GM12878 (cell line): ENCODE results near the gene FAM111B. TPM values are rescaled to one million over a fixed set of nuclear protein-coding genes. Genes with fewer than 3 reads are reported as not detected.
"Not testable (repeated sequence)": the region's sequence is repeated elsewhere in the genome, so short reads cannot be mapped to it uniquely, and the experiment has no call there.

Source experiments
- ATAC-seq: fragments of 200-7000 bp; cut with Tn5 transposase; 3 replicates; pipeline ENCODE4 v1.9.1; 2020; ENCODE audit warnings: mild to moderate bottlenecking, moderate library complexity
- BruUV-seq: library from RNA; stranded (reverse); fragments of 400-500 nt; replicated peaks from 2 replicates; lab custom pipeline; 2021; lab: Mats Ljungman, UMichigan
- CTCF ChIA-PET: fragments of 300-600 bp; sonication (Branson Sonifier 250); formaldehyde crosslinking; extraction: SDS; loops from one replicate; lab custom pipeline; 2021; ENCODE audit warnings: inconsistent platforms; lab: Yijun Ruan, JAX
- POLR2A ChIA-PET: fragments of 350-600 bp; formaldehyde crosslinking; extraction: SDS; loops from one replicate; lab custom pipeline; 2021; ENCODE audit warnings: inconsistent platforms; lab: Charles Lee
- RAD21 ChIA-PET: fragments of 300-600 bp; sonication (Branson Sonifier 250); formaldehyde crosslinking; loops from one replicate; lab custom pipeline; 2023; ENCODE audit warnings: antibody characterized with exemption; ENCODE audit not compliant: unreplicated experiment; lab: Charles Lee
- SMC1A ChIA-PET: fragments of 300-600 bp; sonication (Branson Sonifier 250); formaldehyde crosslinking; loops from one replicate; lab custom pipeline; 2023; ENCODE audit not compliant: unreplicated experiment, uncharacterized antibody; lab: Charles Lee
- DNase-seq: peaks from one replicate; pipeline ENCODE4 v3.0.0-alpha.2; 2011; ENCODE audit warnings: low read depth, low spot score
- FAIRE-seq: peaks from 3 replicates; lab custom pipeline; 2011; peaks lifted over from hg19 to GRCh38; lab: Jason Lieb, UNC
- H2AFZ ChIP-seq: 2 replicates; pipeline ENCODE4 v1.6.0; 2011; ENCODE audit warnings: low read depth, low read length, control low read depth; ENCODE audit not compliant: control insufficient read depth
- H3K27ac ChIP-seq: 2 replicates; pipeline ENCODE4 v1.5.1; 2011; ENCODE audit warnings: control low read depth; ENCODE audit not compliant: control insufficient read depth, insufficient read depth
- H3K27me3 ChIP-seq, 2 experiments: replicated peaks in 1 of 2; 2 replicates each; pipeline versions ENCODE4 v1.6.0 to v1.6.1; 2011; ENCODE audit warnings: low read length in 1 of 2; ENCODE audit not compliant: control insufficient read depth in 2 of 2, insufficient read depth in 2 of 2
- H3K36me3 ChIP-seq, 2 experiments: 2 replicates each; pipeline ENCODE4 v1.5.1; 2011; ENCODE audit warnings: low read length in 1 of 2; ENCODE audit not compliant: control insufficient read depth in 2 of 2, insufficient read depth in 2 of 2
- H3K4me1 ChIP-seq: 2 replicates; pipeline ENCODE4 v1.6.1; 2011; ENCODE audit warnings: mild to moderate bottlenecking, low read length, moderate library complexity, mixed read lengths; ENCODE audit not compliant: control insufficient read depth, insufficient read depth
- H3K4me2 ChIP-seq: 2 replicates; pipeline ENCODE4 v1.6.0; 2011; ENCODE audit warnings: control low read depth; ENCODE audit not compliant: control insufficient read depth, insufficient read depth
- H3K4me3 ChIP-seq: fragments of 200-600 bp; sonication (generic); 2 replicates; pipeline ENCODE4 v1.5.1; 2016
- H3K79me2 ChIP-seq: 2 replicates; pipeline ENCODE4 v1.6.0; 2011; ENCODE audit warnings: low read length; ENCODE audit not compliant: control insufficient read depth, insufficient read depth
- H3K9ac ChIP-seq: 2 replicates; pipeline ENCODE4 v1.8.0; 2011; ENCODE audit warnings: low read length, control low read depth, mixed read lengths; ENCODE audit not compliant: control insufficient read depth, insufficient read depth
- H3K9me3 ChIP-seq: replicated peaks from 3 replicates; pipeline ENCODE4 v1.5.1; 2011; ENCODE audit warnings: mild to moderate bottlenecking, low read length; ENCODE audit not compliant: control insufficient read depth, insufficient read depth
- H4K20me1 ChIP-seq: 2 replicates; pipeline ENCODE4 v1.6.0; 2011; ENCODE audit not compliant: control insufficient read depth, insufficient read depth
- POU2F2 ChIP-seq: IDR thresholded peaks from 3 replicates; pipeline ENCODE4 v1.6.1; 2011; ENCODE audit warnings: low read depth, mild to moderate bottlenecking, low read length, borderline replicate concordance
- WGBS: methylation state at CpG from one replicate; pipeline ENCODE4 v1.1.6; 2016; ENCODE audit warnings: low lambda C conversion rate; ENCODE audit not compliant: insufficient replicate concordance, insufficient coverage; ENCODE audit errors: missing lambda C conversion rate; 5-methylcytosine and 5-hydroxymethylcytosine counted together
- in situ Hi-C: fragments of 300-500 bp; cut with MboI; formaldehyde crosslinking; loops from 9 replicates; pipeline ENCODE4 v1.14.3; 2018; ENCODE audit warnings: mixed read lengths
- intact Hi-C: fragments of 100-400 bp; cut with micrococcal nuclease; formaldehyde crosslinking; loops from one replicate; pipeline ENCODE4 v1.14.2; 2022; ENCODE audit not compliant: unreplicated experiment
- polyA plus RNA-seq, 11 experiments: library from polyadenylated mRNA; depleted of rRNA in 4 of 11; unstranded in 6 of 11; stranded (reverse) in 5 of 11; fragments of >200 nt; fragmentation: Nextera tagmentation in 4 of 11; fragmentation: Illumina TruSeq in 1 of 11; extraction: Ambion mirVana in 4 of 11; extraction: Trizol in 1 of 11; gene quantifications; 1 replicate in 1 of 11; 2 replicates in 10 of 11; pipeline versions ENCODE4 v1.2.1 to v1.2.3, GENCODE V29; 2011 to 2016; ENCODE audit warnings: inconsistent platforms in 2 of 11, missing spikeins in 2 of 11, low read depth in 1 of 11
- total RNA-seq, 4 experiments: library from RNA; depleted of rRNA in 3 of 4; stranded (reverse); fragments of >200 nt in 3 of 4; fragmentation: Illumina TruSeq in 1 of 4; extraction: Trizol in 1 of 4; gene quantifications; 2 replicates each; pipeline versions ENCODE4 v1.2.1 to v1.2.3, GENCODE V29; 2013 to 2021

The FAM111B gene
- total and polyA plus RNA-seq, 10 of the 15 experiments (the other 5 are each of a cell fraction or from before 2014, with no cell fraction given): 35.9 to 97.2 (median 62.1) TPM

DNA sequence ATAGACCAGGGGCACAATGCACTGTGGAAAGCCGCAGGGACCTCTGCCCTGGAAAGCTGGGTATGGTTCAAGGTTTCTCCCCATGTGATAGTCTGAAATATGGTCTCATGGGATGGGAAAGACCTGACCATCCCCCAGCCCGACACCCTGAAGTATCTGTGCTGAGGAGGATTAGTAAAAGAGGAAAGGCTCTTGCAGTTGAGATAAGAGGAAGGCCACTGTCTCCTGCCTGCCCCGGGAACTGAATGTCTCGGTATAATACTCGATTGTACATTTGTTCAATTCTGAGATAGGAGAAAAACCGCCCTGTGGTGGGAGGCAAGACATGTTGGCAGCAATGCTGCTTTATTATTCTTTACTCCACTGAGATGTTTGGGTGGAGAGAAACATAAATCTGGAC, 29.5 kb downstream of the FAM111B start:
- BruUV-seq: not testable (repeated sequence)

GRCh38 chr11:59137190-59137589, 30.2 kb downstream of the FAM111B start:
- intact Hi-C loops: loop anchor here (5.0 to 10.0 kb wide), 2 partner anchors 235 to 342 kb away; no protein-coding TSS in a partner anchor
- 98% methylated on average over 17 of the region's 17 CpGs for WGBS
- ChIA-PET RAD21 (interaction anchor here (1.6 kb wide), 1 partner anchor 21 kb away, joined by 9 read pairs; no protein-coding TSS in a partner anchor), SMC1A (interaction anchor here (1.4 to 3.1 kb wide), 2 partner anchors 21 to 79 kb away, joined by 4 to 22 read pairs; no protein-coding TSS in a partner anchor), POLR2A (no interaction called here), CTCF (interaction anchor here (0.9 to 12.0 kb wide), 5 partner anchors 18 to 79 kb away, joined by 3 to 250 read pairs (median 6); no protein-coding TSS in a partner anchor)
- TF ChIP-seq POU2F2: no peak
- in situ Hi-C loops: no loop called here
- no peak overlapping the region for H3K9ac ChIP-seq
- H3K4me2 ChIP-seq: no peak overlapping the region
- H3K27ac ChIP-seq: no peak overlapping the region
- no peak overlapping the region for H2AFZ ChIP-seq
- FAIRE-seq (no peak), DNase-seq (no peak), ATAC-seq (no peak)
- BruUV-seq: no TSS peak
- no peaks in the 10 kb centered on the region for H3K27me3 ChIP-seq
- 0 out of 4 replicates have a peak, but pooled peaks cover 0 to 3% of the 10 kb centered on the region in 2 experiments for H3K36me3 ChIP-seq
- H3K9me3 ChIP-seq: peaks cover 2% of the 10 kb centered on the region; the same call in 2 of the 3 replicates
- H3K79me2 ChIP-seq: no peaks in the 10 kb centered on the region
- H3K4me3 ChIP-seq: no peak overlapping the region
- no peaks in the 10 kb centered on the region for H4K20me1 ChIP-seq
- no peaks in the 10 kb centered on the region for H3K4me1 ChIP-seq

More for the DNA sequence above, 29.5 kb downstream of the FAM111B start:
- H3K27ac ChIP-seq, H3K36me3 ChIP-seq, H3K9ac ChIP-seq, H2AFZ ChIP-seq, H4K20me1 ChIP-seq, H3K4me3 ChIP-seq, H3K27me3 ChIP-seq, DNase-seq, H3K9me3 ChIP-seq, in situ Hi-C loops, FAIRE-seq, ATAC-seq, POLR2A ChIA-PET, H3K79me2 ChIP-seq, H3K4me1 ChIP-seq, H3K4me2 ChIP-seq: not testable (repeated sequence)
- CTCF ChIA-PET: interaction anchor here (0.6 to 3.1 kb wide), 37 partner anchors 8 to 560 kb away, joined by 3 to 49 read pairs (median 6); partner anchors contain the start of genes DTX4, FAM111B and OR5A1
- SMC1A ChIA-PET: interaction anchor here (0.8 to 3.6 kb wide), 13 partner anchors 8 to 294 kb away, joined by 3 to 28 read pairs (median 6); partner anchors contain the start of gene FAM111B
- intact Hi-C loops: loop anchor here (1.0 to 10.0 kb wide), 6 partner anchors 39 to 482 kb away; no protein-coding TSS in a partner anchor
- RAD21 ChIA-PET: interaction anchor here (1.2 to 3.7 kb wide), 10 partner anchors 11 to 78 kb away, joined by 3 to 33 read pairs (median 8); partner anchors contain the start of gene FAM111B
- 63% methylated on average over 6 of the region's 6 CpGs for whole genome bisulfite sequencing
